Left lung (tissue), 10 donors: ENCODE results near the gene FRMD4A. TPM values are rescaled to one million over a fixed set of nuclear protein-coding genes. Genes with fewer than 3 reads are reported as not detected.

Experiments used
- ATAC-seq: fragments of 200-7000 bp; cut with Tn5 transposase; one replicate; pipeline ENCODE4 v1.9.1; 2020; ENCODE audit warnings: moderate library complexity
- DNase-seq, 4 donors: peaks; one replicate each; pipeline ENCODE4 v3.0.0-alpha.2; 2013 to 2020
- H3K27ac ChIP-seq, 2 donors: fragments of 200-600 bp; sonication (generic) in 1 of 2; one replicate each; pipeline versions ENCODE4 v1.5.0 to v1.8.0; 2020 to 2021
- H3K27me3 ChIP-seq, 2 donors: fragments of 200-600 bp; sonication (generic) in 1 of 2; one replicate each; pipeline versions ENCODE4 v1.5.0 to v1.8.0; 2020 to 2021
- H3K36me3 ChIP-seq, 2 donors: fragments of 200-600 bp; sonication (generic) in 1 of 2; one replicate each; pipeline versions ENCODE4 v1.5.0 to v1.8.0; 2020 to 2021
- H3K4me1 ChIP-seq, 2 donors: fragments of 200-600 bp; one replicate each; pipeline ENCODE4 v1.8.0; 2021
- H3K4me3 ChIP-seq, 2 donors: fragments of 200-600 bp; sonication (generic) in 1 of 2; one replicate each; pipeline versions ENCODE4 v1.5.0 to v1.8.0; 2020 to 2021; ENCODE audit warnings: mild to moderate bottlenecking in 1 of 2
- H3K9me3 ChIP-seq, 2 donors: fragments of 200-600 bp; sonication (generic) in 1 of 2; one replicate each; pipeline versions ENCODE4 v1.5.0 to v1.8.0; 2020 to 2021
- CTCF ChIP-seq, 2 donors: fragments of 200-600 bp; sonication (generic) in 1 of 2; IDR thresholded peaks; one replicate each; pipeline versions ENCODE4 v1.5.0 to v1.8.0; 2021; ENCODE audit warnings: antibody characterized with exemption in 2 of 2
- intact Hi-C, 2 donors: fragments of 100-400 bp; cut with DNase I; formaldehyde crosslinking; loops; one replicate each; pipeline versions ENCODE4 v1.11.2 to v1.14.2; 2022
- polyA plus RNA-seq, 6 donors: library from polyadenylated mRNA; unstranded; fragments of 120-200 nt; gene quantifications; one replicate each; pipeline ENCODE4 v1.2.1, GENCODE V29; 2013; ENCODE audit not compliant: insufficient read length in 6 of 6
- total RNA-seq, 2 donors: library from RNA; stranded (reverse); fragmentation: NEBNext Ultra II Directional; extraction: Animal tissue kit (Norgen Biotek cat#: 25700); gene quantifications; one replicate each; pipeline ENCODE4 v1.2.1, GENCODE V29; 2021
- donor health status: DM: no; HTN: yes; CAD: no.
- donor health status: DM: no; HTN: no; CAD: no.

The FRMD4A gene
- total and polyA plus RNA-seq, 8 donors = 33.9 to 62.8 (median 57.0) TPM

GRCh38 chr10:14192746-14193145 lies 138.0 kb downstream of the FRMD4A start:
- H3K27me3 ChIP-seq = peaks cover 0 to 18% of the 10 kb centered on the region in 2 donors
- H3K4me1 ChIP-seq = no peaks in the 10 kb centered on the region
- no peaks in the 10 kb centered on the region for H3K36me3 ChIP-seq
- no peak overlapping the region for H3K4me3 ChIP-seq
- intact Hi-C loops = loop anchor here in 1 of 2 donors (10.0 kb wide), 1 partner anchor 282 kb away; no protein-coding TSS in a partner anchor
- TF ChIP-seq CTCF (IDR thresholded peaks at IDR 0.05) = no peak
- ATAC-seq = no peak
- no peaks in the 10 kb centered on the region for H3K9me3 ChIP-seq
- DNase-seq = no peak
- H3K27ac ChIP-seq = no peak overlapping the region

DNA sequence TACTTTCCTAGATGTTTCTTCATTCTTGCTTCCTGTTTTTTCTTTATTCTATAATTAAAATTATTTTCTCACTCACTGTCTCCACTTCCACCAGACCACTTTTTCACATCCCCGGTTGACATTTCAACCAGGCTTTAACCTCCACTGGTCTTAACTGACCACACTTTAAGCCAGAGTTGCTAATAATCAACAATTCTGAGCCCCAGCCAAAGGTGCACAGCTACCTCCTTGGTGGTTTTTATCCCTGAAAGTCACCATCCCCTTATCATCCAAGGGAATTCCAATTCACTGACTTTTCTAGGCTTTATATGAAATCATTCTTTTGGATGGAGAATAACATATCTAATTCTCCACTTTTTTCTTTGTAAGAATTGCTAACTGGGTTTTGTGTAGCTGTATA lies 138.9 kb downstream of the FRMD4A start:
- no peak for TF ChIP-seq CTCF (IDR thresholded peaks at IDR 0.05)
- H3K27me3 ChIP-seq = peaks cover 0 to 18% of the 10 kb centered on the region in 2 donors
- DNase-seq (no peak), ATAC-seq (no peak)
- H3K27ac ChIP-seq = no peak overlapping the region
- H3K36me3 ChIP-seq = no peaks in the 10 kb centered on the region
- no peaks in the 10 kb centered on the region for H3K9me3 ChIP-seq
- intact Hi-C loops = loop anchor here in 1 of 2 donors (10.0 kb wide), 1 partner anchor 283 kb away; no protein-coding TSS in a partner anchor
- H3K4me3 ChIP-seq = no peak overlapping the region
- no peaks in the 10 kb centered on the region for H3K4me1 ChIP-seq

- DNase-seq = no peak
- Histone ChIP-seq H3K27ac (no peak overlapping the region), H3K4me1 (no peaks in the 10 kb centered on the region), H3K9me3 (no peaks in the 10 kb centered on the region), H3K36me3 (no peaks in the 10 kb centered on the region), H3K4me3 (no peak overlapping the region), H3K27me3 (peaks cover 0 to 14% of the 10 kb centered on the region in 2 donors)
- ATAC-seq = no peak
- intact Hi-C loops = loop anchor here in 1 of 2 donors (10.0 kb wide), 1 partner anchor 283 kb away; no protein-coding TSS in a partner anchor
- TF ChIP-seq CTCF (IDR thresholded peaks at IDR 0.05) = no peak
These were observed 139.3 kb downstream of the FRMD4A start for GRCh38 chr10:14191407-14191806.

DNA sequence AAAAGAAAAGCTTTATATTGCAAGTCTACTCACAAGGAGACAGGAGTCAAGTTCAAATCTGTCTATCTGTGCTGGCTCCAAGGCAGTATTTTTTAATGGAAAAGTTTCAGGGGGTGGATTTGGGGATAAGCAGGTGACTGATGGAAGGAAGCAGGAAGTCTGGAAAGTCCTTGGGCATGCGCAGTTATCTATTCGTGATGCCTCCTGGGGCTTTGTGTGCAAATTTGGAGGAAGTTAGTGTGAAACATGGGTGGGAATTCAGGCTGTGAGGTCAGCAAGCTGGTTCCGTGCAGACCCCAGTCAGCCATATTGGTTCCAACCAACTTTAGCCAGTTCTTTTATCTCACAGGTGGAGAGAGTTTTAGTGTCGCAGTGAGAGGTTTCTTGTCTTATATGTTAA lies 140.0 kb downstream of the FRMD4A start:
- Histone ChIP-seq H3K4me3 (no peak overlapping the region), H3K27me3 (peaks cover 0 to 9% of the 10 kb centered on the region in 2 donors), H3K4me1 (no peaks in the 10 kb centered on the region), H3K9me3 (no peaks in the 10 kb centered on the region), H3K36me3 (no peaks in the 10 kb centered on the region), H3K27ac (no peak overlapping the region)
- no peak for DNase-seq
- intact Hi-C loops = loop anchor here in 1 of 2 donors (10.0 kb wide), 1 partner anchor 284 kb away; no protein-coding TSS in a partner anchor
- TF ChIP-seq CTCF (IDR thresholded peaks at IDR 0.05) = no peak
- no peak for ATAC-seq

DNA sequence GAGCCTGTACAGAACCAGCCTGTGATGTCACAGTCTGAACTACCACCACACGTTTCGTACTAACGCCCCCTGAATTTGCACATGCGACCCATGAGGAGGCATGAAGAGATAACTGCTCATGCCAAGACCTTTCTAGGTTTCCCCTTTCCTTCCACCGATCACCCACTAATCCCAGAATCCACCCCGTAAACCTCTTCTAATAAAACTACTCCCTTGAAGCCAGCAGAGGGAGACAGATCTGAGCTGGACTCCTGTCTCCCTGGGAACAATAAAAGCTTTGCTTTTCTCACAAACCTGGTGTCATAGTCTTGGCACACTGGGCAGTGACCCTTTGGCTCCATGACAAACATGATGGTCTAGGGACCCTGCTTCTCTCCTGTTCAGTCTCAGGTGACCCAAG lies 144.5 kb downstream of the FRMD4A start:
- intact Hi-C loops = no loop called here
- Histone ChIP-seq H3K27ac (no peak overlapping the region), H3K27me3 (peaks cover 9 to 29% of the 10 kb centered on the region in 2 donors), H3K9me3 (no peaks in the 10 kb centered on the region), H3K4me3 (no peak overlapping the region), H3K4me1 (no peaks in the 10 kb centered on the region), H3K36me3 (no peaks in the 10 kb centered on the region)
- ATAC-seq = no peak
- TF ChIP-seq CTCF (IDR thresholded peaks at IDR 0.05) = no peak
- DNase-seq = no peak
